Measurements from ENCODE around the gene CACNB4. TPM values are rescaled to one million over a fixed set of nuclear protein-coding genes. Genes with fewer than 3 reads are reported as not detected.
A peak's percentile ranks its signal among the peaks of the same experiment; 100 is the strongest.

CACNB4 gene
- total and polyA plus RNA-seq, 10 donors = 0.14 to 5.1 (median 1.6) TPM

DNA sequence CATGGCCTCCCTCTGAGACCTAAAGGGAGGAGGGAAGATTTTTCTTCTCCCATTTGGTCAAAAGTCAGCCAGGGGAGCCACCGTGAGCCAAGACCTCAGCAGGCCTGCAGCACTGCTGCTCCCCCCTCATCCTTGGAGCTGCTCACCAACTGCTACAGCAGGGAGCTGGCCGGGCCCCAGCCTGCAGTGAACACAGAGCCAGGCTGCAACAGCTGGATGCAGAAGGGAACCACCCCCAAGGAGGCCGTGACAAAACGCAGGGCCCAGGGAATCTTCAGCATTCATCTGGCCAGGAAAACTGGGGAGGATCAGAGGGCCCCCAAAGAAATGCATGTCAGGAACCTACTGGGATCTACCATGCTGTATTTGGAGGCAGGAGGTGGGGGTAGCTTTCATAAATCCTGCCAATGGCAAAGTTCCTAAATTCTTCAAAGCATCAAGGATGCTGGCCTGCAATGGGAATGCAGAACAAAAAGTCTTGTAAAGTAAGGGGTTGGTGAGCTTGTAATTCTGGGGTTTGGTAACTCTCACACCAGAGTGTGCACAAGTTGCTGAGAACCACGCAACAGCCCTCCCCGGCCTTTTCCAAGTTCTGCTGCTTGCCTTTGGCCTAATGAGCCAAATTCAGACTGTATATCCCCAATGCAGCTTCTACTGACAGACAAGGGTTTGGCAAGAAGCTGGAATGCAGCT lies 61.0 kb downstream of the CACNB4 start:
- Histone ChIP-seq H3K9me3 (no peaks in the 10 kb centered on the region), H3K4me3 (no peak overlapping the region), H3K27me3 (replicated peaks in 1 of 7) (no peaks in the 10 kb centered on the region), H3K4me1 (peaks cover 3 to 26% (median 14%) of the 10 kb centered on the region in 6 donors), H3K27ac (peak overlapping the region in 4 of 8 donors; percentile 49 to 66 (median 54)), H3K36me3 (no peaks in the 10 kb centered on the region)
- TF ChIP-seq POLR2AphosphoS5 (IDR thresholded peaks at IDR 0.05) (no peak), POLR2A (IDR thresholded peaks at IDR 0.05) (no peak)
- TF ChIP-seq, protein P1, sequence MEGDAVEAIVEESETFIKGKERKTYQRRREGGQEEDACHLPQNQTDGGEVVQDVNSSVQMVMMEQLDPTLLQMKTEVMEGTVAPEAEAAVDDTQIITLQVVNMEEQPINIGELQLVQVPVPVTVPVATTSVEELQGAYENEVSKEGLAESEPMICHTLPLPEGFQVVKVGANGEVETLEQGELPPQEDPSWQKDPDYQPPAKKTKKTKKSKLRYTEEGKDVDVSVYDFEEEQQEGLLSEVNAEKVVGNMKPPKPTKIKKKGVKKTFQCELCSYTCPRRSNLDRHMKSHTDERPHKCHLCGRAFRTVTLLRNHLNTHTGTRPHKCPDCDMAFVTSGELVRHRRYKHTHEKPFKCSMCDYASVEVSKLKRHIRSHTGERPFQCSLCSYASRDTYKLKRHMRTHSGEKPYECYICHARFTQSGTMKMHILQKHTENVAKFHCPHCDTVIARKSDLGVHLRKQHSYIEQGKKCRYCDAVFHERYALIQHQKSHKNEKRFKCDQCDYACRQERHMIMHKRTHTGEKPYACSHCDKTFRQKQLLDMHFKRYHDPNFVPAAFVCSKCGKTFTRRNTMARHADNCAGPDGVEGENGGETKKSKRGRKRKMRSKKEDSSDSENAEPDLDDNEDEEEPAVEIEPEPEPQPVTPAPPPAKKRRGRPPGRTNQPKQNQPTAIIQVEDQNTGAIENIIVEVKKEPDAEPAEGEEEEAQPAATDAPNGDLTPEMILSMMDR (IDR thresholded peaks at IDR 0.05 in 8 of 11, conservative IDR thresholded peaks at IDR 0.05 in 3 of 11) = no peak
- no peak for DNase-seq
- intact Hi-C loops (cut with DNase I; ENCODE audit: low total_unique reads) = loop anchor here (10.0 kb wide), 2 partner anchors 597 to 1477 kb away; no protein-coding TSS in a partner anchor
- 70 to 89% (median 84%) methylated on average over 4 to 6 of the region's 6 CpGs for WGBS, 5 donors

- TF ChIP-seq POLR2A (IDR thresholded peaks at IDR 0.05) = no peak
- TF ChIP-seq, protein P1 (IDR thresholded peaks at IDR 0.05 in 8 of 11, conservative IDR thresholded peaks at IDR 0.05 in 3 of 11) = peak in 10 of 11 experiments; percentile 30 to 79 (median 67)
- TF ChIP-seq POLR2AphosphoS5 (IDR thresholded peaks at IDR 0.05) = no peak
- Histone ChIP-seq H3K4me3 (no peak overlapping the region), H3K9me3 (no peaks in the 10 kb centered on the region), H3K4me1 (peaks cover 3 to 26% (median 14%) of the 10 kb centered on the region in 6 donors), H3K27me3 (replicated peaks in 1 of 7) (no peaks in the 10 kb centered on the region), H3K27ac (no peak overlapping the region), H3K36me3 (no peaks in the 10 kb centered on the region)
- intact Hi-C loops (cut with DNase I; ENCODE audit: low total_unique reads) = loop anchor here (10.0 kb wide), 2 partner anchors 598 to 1478 kb away; no protein-coding TSS in a partner anchor
- DNase-seq = no peak
- 35 to 48% (median 41%) methylated on average over 10 of the region's 10 CpGs for WGBS, 5 donors
Observed at GRCh38 chr2:152036611-152037469, 62.0 kb downstream of the CACNB4 start.

DNA sequence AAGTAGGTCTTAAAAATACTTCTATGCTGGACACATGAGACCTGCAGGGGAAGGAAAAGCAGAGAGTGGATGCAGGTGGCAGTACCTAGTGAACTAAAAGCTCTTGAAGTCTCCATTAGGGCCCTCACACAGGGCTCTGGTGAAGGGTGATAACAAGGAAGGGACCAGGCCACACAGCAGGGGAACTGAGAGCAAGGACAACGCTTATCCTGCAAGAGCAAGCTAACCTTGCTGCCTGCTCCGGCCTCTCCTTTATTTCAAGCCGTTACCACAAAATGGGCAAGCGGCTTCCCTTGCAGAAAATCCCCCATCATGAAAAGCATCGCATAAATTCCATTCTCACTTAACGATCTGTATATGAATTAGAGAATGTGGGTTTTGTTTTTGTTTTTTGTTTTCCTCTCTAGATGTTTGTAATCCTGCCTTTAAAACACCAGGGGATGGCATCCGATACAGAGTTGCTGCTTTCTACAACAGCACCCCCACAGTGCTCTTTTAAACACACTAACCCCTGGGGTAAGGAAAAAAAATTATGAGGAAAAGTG lies 64.5 kb downstream of the CACNB4 start:
- H3K36me3 ChIP-seq = no peaks in the 10 kb centered on the region
- no peaks in the 10 kb centered on the region for H3K27me3 ChIP-seq (replicated peaks in 1 of 7)
- peaks cover 3 to 38% (median 17%) of the 10 kb centered on the region in 6 donors for H3K4me1 ChIP-seq
- intact Hi-C loops (cut with DNase I; ENCODE audit: low total_unique reads) = loop anchor here (10.0 kb wide), 2 partner anchors 600 to 1480 kb away; no protein-coding TSS in a partner anchor
- H3K9me3 ChIP-seq = no peaks in the 10 kb centered on the region
- TF ChIP-seq, protein P1 (IDR thresholded peaks at IDR 0.05 in 8 of 11, conservative IDR thresholded peaks at IDR 0.05 in 3 of 11) = no peak
- TF ChIP-seq POLR2A (IDR thresholded peaks at IDR 0.05) (no peak), POLR2AphosphoS5 (IDR thresholded peaks at IDR 0.05) (no peak)
- 77 to 83% (median 79%) methylated on average over 7 of the region's 7 CpGs for WGBS, 5 donors
- H3K27ac ChIP-seq = no peak overlapping the region
- DNase-seq = no peak
- H3K4me3 ChIP-seq = no peak overlapping the region
